ENCODE data around the gene MRC2. TPM values are rescaled to one million over a fixed set of nuclear protein-coding genes. Genes with fewer than 3 reads are reported as not detected.
A peak's percentile ranks its signal among the peaks of the same experiment; 100 is the strongest.

Gene MRC2
- total RNA-seq, 1 experiment from 2014 or later = 10.7 TPM

- Histone ChIP-seq H3K9me3 (ENCODE audit: control insufficient read depth in 1 of 2, insufficient read depth in 1 of 2, low read depth in 1 of 2, low read length in 2 of 2) (no peaks in the 10 kb centered on the region), H3K4me1 (ENCODE audit: control insufficient read depth in 1 of 2, insufficient read depth in 2 of 2, low read length in 2 of 2) (no peaks in the 10 kb centered on the region), H2AFZ (ENCODE audit: low read depth, low read length, poor library complexity, severe bottlenecking) (no peak overlapping the region), H4K20me1 (ENCODE audit: insufficient read depth) (no peaks in the 10 kb centered on the region), H3K9me2 (ENCODE audit: insufficient read depth) (no peaks in the 10 kb centered on the region), H3K9ac (ENCODE audit: low read length) (no peak overlapping the region), H3K4me3 (replicated peaks in 1 of 2; ENCODE audit: low read depth in 1 of 2, low read length in 2 of 2) (no peak overlapping the region), H3K27me3 (ENCODE audit: insufficient read depth, low read length) (no peaks in the 10 kb centered on the region), H3K79me2 (ENCODE audit: insufficient read depth, low read length) (no peaks in the 10 kb centered on the region), H3K36me3 (ENCODE audit: control insufficient read depth in 1 of 2, insufficient read depth in 2 of 2, low read length in 2 of 2) (peaks cover 4 to 11% of the 10 kb centered on the region in 2 experiments; a peak in 2 of 4 replicates), H3K4me2 (ENCODE audit: low read length) (no peak overlapping the region), H3K27ac (ENCODE audit: low read depth, low read length) (no peak overlapping the region)
- ChIA-PET POLR2A (no interaction called here), RAD21 (ENCODE audit: low non-redundant PET in 1 of 2, low total read pairs in 2 of 2, uncharacterized antibody in 2 of 2, unreplicated experiment in 2 of 2) (no interaction called here), CTCF (no interaction called here)
- TF ChIP-seq REST (IDR thresholded peaks at IDR 0.05; ENCODE audit: low read depth) (no peak), YY1 (IDR thresholded peaks at IDR 0.05; ENCODE audit: extremely low read depth, insufficient replicate concordance, low read depth, low read length) (no peak), MAX (IDR thresholded peaks at IDR 0.05) (no peak), ZFX (IDR thresholded peaks at IDR 0.05) (no peak), POLR2AphosphoS5 (IDR thresholded peaks at IDR 0.05; ENCODE audit: low read depth, low read length) (no peak), EZH2 (IDR thresholded peaks at IDR 0.05) (no peak)
- DNase-seq (ENCODE audit: low read depth, low spot score) (no peak), ATAC-seq (peak; percentile 31)
- no TSS peak for BruUV-seq (replicated peaks)
- intact Hi-C loops (cut with micrococcal nuclease) = no loop called here
Measured at GRCh38 chr17:62617894-62618472, 9.5 kb upstream of the MRC2 start.
